WTC11 (cell line): ENCODE data around the gene ABCC4.

Experiments
- AFF4 ChIP-seq: sonication (generic); formaldehyde crosslinking; IDR thresholded peaks from 2 replicates; pipeline ENCODE4 v1.8.1; 2023; ENCODE audit warnings: mild to moderate bottlenecking, missing genetic modification reagents, borderline replicate concordance
- ATF1 ChIP-seq: sonication (generic); formaldehyde crosslinking; IDR thresholded peaks from 2 replicates; pipeline ENCODE4 v1.8.1; 2023; ENCODE audit warnings: mild to moderate bottlenecking, moderate library complexity, missing genetic modification reagents
- CBFB ChIP-seq: sonication (generic); formaldehyde crosslinking; IDR thresholded peaks from 2 replicates; pipeline ENCODE4 v1.8.1; 2022; ENCODE audit warnings: mild to moderate bottlenecking, low read depth, missing genetic modification reagents
- EMX1 ChIP-seq: fragments of 250-450 bp; sonication (Bioruptor Pico); IDR thresholded peaks from 2 replicates; pipeline ENCODE4 v1.8.0; 2021; ENCODE audit warnings: mild to moderate bottlenecking
- NFE2L1 ChIP-seq: sonication (generic); formaldehyde crosslinking; IDR thresholded peaks from 2 replicates; pipeline ENCODE4 v1.8.1; 2023; ENCODE audit warnings: missing genetic modification reagents
- NR1H2 ChIP-seq: sonication (generic); formaldehyde crosslinking; IDR thresholded peaks from 2 replicates; pipeline ENCODE4 v1.9.0; 2021; ENCODE audit warnings: mild to moderate bottlenecking, moderate library complexity, missing genetic modification reagents
- SP1 ChIP-seq: sonication (generic); formaldehyde crosslinking; conservative IDR thresholded peaks from 2 replicates; pipeline ENCODE4 v1.8.1; 2022; ENCODE audit warnings: missing genetic modification reagents
- TCF7 ChIP-seq: sonication (generic); formaldehyde crosslinking; IDR thresholded peaks from 2 replicates; pipeline ENCODE4 v1.8.0; 2022; ENCODE audit warnings: mild to moderate bottlenecking, low read depth, missing genetic modification reagents, moderate library complexity
- ZNF121 ChIP-seq: sonication (generic); formaldehyde crosslinking; IDR thresholded peaks from 2 replicates; pipeline ENCODE4 v1.8.0; 2023; ENCODE audit warnings: missing genetic modification reagents
- TF ChIP-seq, protein P1 (sequence below): sonication (generic); formaldehyde crosslinking; IDR thresholded peaks from 2 replicates; pipeline ENCODE4 v1.8.0; 2022; ENCODE audit warnings: mild to moderate bottlenecking, missing genetic modification reagents
- TF ChIP-seq, protein P2 (sequence below): fragments of 200-600 bp; IDR thresholded peaks from 2 replicates; pipeline ENCODE4 v1.8.0; 2022; ENCODE audit warnings: antibody characterized with exemption
- TF ChIP-seq, protein P3 (sequence below): fragments of 250-450 bp; sonication (Bioruptor Pico); IDR thresholded peaks from 2 replicates; pipeline ENCODE4 v2.1.2; 2022; ENCODE audit warnings: mild to moderate bottlenecking, moderate library complexity

DNA sequence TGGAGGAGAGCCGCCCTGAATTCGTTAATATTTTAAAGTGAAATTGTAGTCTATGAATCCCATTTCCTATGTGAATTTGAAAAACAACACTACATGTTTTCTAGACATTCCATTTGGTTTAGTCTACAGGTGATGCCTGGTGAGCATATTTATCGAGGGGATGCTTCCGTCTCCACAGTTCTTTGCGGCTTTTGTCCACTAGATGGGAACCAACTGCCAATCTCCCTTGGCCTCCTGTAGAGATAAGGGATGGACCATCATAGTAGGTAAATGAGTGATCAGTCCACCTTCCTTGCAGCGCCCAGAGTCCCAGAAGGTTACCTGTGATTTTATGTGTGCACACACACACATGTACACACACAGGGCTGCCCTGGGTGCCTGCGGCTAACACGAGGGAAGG lies 299.1 kb downstream of the ABCC4 start:
- no peak for TF ChIP-seq NR1H2
- TF ChIP-seq ZNF121 (CRISPR knock-in tag) = no peak
- TF ChIP-seq ATF1 (CRISPR knock-in tag) = no peak
- TF ChIP-seq, protein P1, sequence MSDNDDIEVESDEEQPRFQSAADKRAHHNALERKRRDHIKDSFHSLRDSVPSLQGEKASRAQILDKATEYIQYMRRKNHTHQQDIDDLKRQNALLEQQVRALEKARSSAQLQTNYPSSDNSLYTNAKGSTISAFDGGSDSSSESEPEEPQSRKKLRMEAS (CRISPR knock-in tag) = no peak
- TF ChIP-seq, protein P2, sequence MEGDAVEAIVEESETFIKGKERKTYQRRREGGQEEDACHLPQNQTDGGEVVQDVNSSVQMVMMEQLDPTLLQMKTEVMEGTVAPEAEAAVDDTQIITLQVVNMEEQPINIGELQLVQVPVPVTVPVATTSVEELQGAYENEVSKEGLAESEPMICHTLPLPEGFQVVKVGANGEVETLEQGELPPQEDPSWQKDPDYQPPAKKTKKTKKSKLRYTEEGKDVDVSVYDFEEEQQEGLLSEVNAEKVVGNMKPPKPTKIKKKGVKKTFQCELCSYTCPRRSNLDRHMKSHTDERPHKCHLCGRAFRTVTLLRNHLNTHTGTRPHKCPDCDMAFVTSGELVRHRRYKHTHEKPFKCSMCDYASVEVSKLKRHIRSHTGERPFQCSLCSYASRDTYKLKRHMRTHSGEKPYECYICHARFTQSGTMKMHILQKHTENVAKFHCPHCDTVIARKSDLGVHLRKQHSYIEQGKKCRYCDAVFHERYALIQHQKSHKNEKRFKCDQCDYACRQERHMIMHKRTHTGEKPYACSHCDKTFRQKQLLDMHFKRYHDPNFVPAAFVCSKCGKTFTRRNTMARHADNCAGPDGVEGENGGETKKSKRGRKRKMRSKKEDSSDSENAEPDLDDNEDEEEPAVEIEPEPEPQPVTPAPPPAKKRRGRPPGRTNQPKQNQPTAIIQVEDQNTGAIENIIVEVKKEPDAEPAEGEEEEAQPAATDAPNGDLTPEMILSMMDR = no peak
- no peak for TF ChIP-seq CBFB (CRISPR knock-in tag)
- TF ChIP-seq AFF4 (CRISPR knock-in tag) = no peak
- TF ChIP-seq NFE2L1 (CRISPR knock-in tag) = no peak
- TF ChIP-seq, protein P3, sequence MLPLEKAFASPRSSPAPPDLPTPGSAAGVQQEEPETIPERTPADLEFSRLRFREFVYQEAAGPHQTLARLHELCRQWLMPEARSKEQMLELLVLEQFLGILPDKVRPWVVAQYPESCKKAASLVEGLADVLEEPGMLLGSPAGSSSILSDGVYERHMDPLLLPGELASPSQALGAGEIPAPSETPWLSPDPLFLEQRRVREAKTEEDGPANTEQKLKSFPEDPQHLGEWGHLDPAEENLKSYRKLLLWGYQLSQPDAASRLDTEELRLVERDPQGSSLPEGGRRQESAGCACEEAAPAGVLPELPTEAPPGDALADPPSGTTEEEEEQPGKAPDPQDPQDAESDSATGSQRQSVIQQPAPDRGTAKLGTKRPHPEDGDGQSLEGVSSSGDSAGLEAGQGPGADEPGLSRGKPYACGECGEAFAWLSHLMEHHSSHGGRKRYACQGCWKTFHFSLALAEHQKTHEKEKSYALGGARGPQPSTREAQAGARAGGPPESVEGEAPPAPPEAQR (CRISPR knock-in tag) = no peak
- no peak for TF ChIP-seq TCF7
- no peak for TF ChIP-seq SP1 (CRISPR knock-in tag)
- no peak for TF ChIP-seq EMX1 (CRISPR knock-in tag)
